Naive thymus-derived CD4-positive, alpha-beta T cell (primary cell): ENCODE results near the gene ELP4. TPM values are rescaled to one million over a fixed set of nuclear protein-coding genes. Genes with fewer than 3 reads are reported as not detected.
"Not testable (repeated sequence)": the region's sequence is repeated elsewhere in the genome, so short reads cannot be mapped to it uniquely, and the experiment has no call there.

Experiments
- ATAC-seq: fragments of 150-1000 bp; cut with Tn5 transposase; 2 replicates; pipeline ENCODE4 v1.10.0; 2021; ENCODE audit warnings: mild to moderate bottlenecking, moderate library complexity
- CTCF ChIA-PET: fragments of 350-600 bp; sonication (Branson Sonifier 250); formaldehyde crosslinking; loops from one replicate; lab custom pipeline; 2021; ENCODE audit warnings: antibody characterized with exemption; lab: Charles Lee
- POLR2A ChIA-PET: fragments of 350-600 bp; sonication (Branson Sonifier 250); formaldehyde crosslinking; loops from one replicate; lab custom pipeline; 2021; ENCODE audit warnings: antibody characterized with exemption, inconsistent platforms; lab: Charles Lee
- DNase-seq, 9 donors: peaks; one replicate each; pipeline versions ENCODE4 v3.0.0 to v3.0.0-alpha.2; 2020 to 2022; ENCODE audit warnings: mixed read lengths in 1 of 9
- H3K27ac ChIP-seq: one replicate; pipeline ENCODE4 v1.7.0; 2013; ENCODE audit warnings: mild to moderate bottlenecking, low read depth, low read length, moderate library complexity
- H3K27me3 ChIP-seq, 2 donors: one replicate each; pipeline ENCODE4 v1.7.0; 2013; ENCODE audit warnings: low read length in 2 of 2, mild to moderate bottlenecking in 2 of 2, moderate library complexity in 2 of 2; ENCODE audit not compliant: control insufficient read depth in 2 of 2, insufficient read depth in 2 of 2
- H3K36me3 ChIP-seq, 3 experiments: 1 replicate in 2 of 3; 2 replicates in 1 of 3; pipeline ENCODE4 v1.7.0; 2013; ENCODE audit warnings: low read length in 3 of 3, mild to moderate bottlenecking in 3 of 3, moderate library complexity in 1 of 3; ENCODE audit not compliant: insufficient read depth in 3 of 3, control insufficient read depth in 2 of 3
- H3K4me1 ChIP-seq, 2 donors: one replicate each; pipeline ENCODE4 v1.7.0; 2013; ENCODE audit warnings: low read length in 2 of 2, mild to moderate bottlenecking in 2 of 2, moderate library complexity in 1 of 2; ENCODE audit not compliant: control insufficient read depth in 2 of 2, insufficient read depth in 2 of 2
- H3K4me3 ChIP-seq: 2 replicates; pipeline ENCODE4 v1.7.0; 2013; ENCODE audit warnings: mild to moderate bottlenecking, low read length
- H3K9me3 ChIP-seq, 3 experiments: 1 replicate in 2 of 3; 2 replicates in 1 of 3; pipeline ENCODE4 v1.7.0; 2013; ENCODE audit warnings: low read length in 3 of 3; ENCODE audit not compliant: control insufficient read depth in 2 of 3
- H3K27ac Mint-ChIP-seq, 9 donors: one replicate each; pipeline ENCODE4 v1.8.0; 2020 to 2022; ENCODE audit warnings: mixed read lengths in 9 of 9, mild to moderate bottlenecking in 8 of 9, moderate library complexity in 5 of 9, inconsistent platforms in 2 of 9
- H3K27me3 Mint-ChIP-seq, 5 donors: one replicate each; pipeline ENCODE4 v1.8.0; 2021 to 2022; ENCODE audit warnings: mixed read lengths in 5 of 5, mild to moderate bottlenecking in 1 of 5
- H3K36me3 Mint-ChIP-seq, 5 donors: one replicate each; pipeline ENCODE4 v1.8.0; 2020 to 2022; ENCODE audit warnings: mixed read lengths in 5 of 5, mild to moderate bottlenecking in 3 of 5, inconsistent platforms in 1 of 5
- H3K4me1 Mint-ChIP-seq, 7 donors: one replicate each; pipeline ENCODE4 v1.8.0; 2020 to 2022; ENCODE audit warnings: mixed read lengths in 7 of 7, mild to moderate bottlenecking in 3 of 7, inconsistent platforms in 1 of 7
- H3K4me3 Mint-ChIP-seq, 10 donors: one replicate each; pipeline ENCODE4 v1.8.0; 2020 to 2022; ENCODE audit warnings: mild to moderate bottlenecking in 10 of 10, mixed read lengths in 10 of 10, moderate library complexity in 6 of 10, inconsistent platforms in 2 of 10
- H3K9me3 Mint-ChIP-seq, 11 donors: one replicate each; pipeline ENCODE4 v1.8.0; 2020 to 2022; ENCODE audit warnings: mixed read lengths in 11 of 11, mild to moderate bottlenecking in 4 of 11, inconsistent platforms in 1 of 11, moderate library complexity in 1 of 11
- intact Hi-C, 2 donors: fragments of 100-400 bp; cut with micrococcal nuclease; formaldehyde crosslinking; loops; one replicate each; pipeline ENCODE4 v1.15.1; 2023
- polyA plus RNA-seq, 2 donors: library from polyadenylated mRNA; unstranded; fragments of 300-500 nt; fragmentation: Illumina TruSeq; gene quantifications; one replicate each; pipeline ENCODE4 v1.2.3, GENCODE V29; 2021
- total RNA-seq, 6 experiments: library from RNA in 5 of 6; stranded (reverse) in 5 of 6; gene quantifications; 1 replicate in 5 of 6; 2 replicates in 1 of 6; pipeline ENCODE4 v1.2.3 and lab custom pipeline; 2021 to 2026

Gene ELP4
- total and polyA plus RNA-seq, 7 experiments from 2014 or later: 16.8 to 23.5 (median 21.2) TPM

GRCh38 chr11:31480930-31481329 lies 28.6 kb upstream of the ELP4 start:
- Mint-ChIP-seq H3K36me3 (peaks cover 0 to 8% (median 0%) of the 10 kb centered on the region in 5 donors), H3K4me3 (no peak overlapping the region), H3K27ac (no peak overlapping the region), H3K4me1 (peaks cover 0 to 24% (median 5%) of the 10 kb centered on the region in 7 donors), H3K27me3 (no peaks in the 10 kb centered on the region), H3K9me3 (no peaks in the 10 kb centered on the region)
- no peak for ATAC-seq
- H3K9me3 ChIP-seq: no peaks in the 10 kb centered on the region
- no peak for DNase-seq
- CTCF ChIA-PET: no interaction called here
- H3K27me3 ChIP-seq: no peaks in the 10 kb centered on the region
- no peak overlapping the region for H3K4me3 ChIP-seq
- POLR2A ChIA-PET: no interaction called here
- H3K36me3 ChIP-seq: no peaks in the 10 kb centered on the region
- no peak overlapping the region for H3K27ac ChIP-seq
- intact Hi-C loops: loop anchor here in 1 of 2 donors (10.0 kb wide), 1 partner anchor 334 kb away; the partner anchor contains the start of gene PAX6
- H3K4me1 ChIP-seq: no peaks in the 10 kb centered on the region

GRCh38 chr11:31484497-31484896 lies 25.1 kb upstream of the ELP4 start:
- Mint-ChIP-seq H3K27ac (no peak overlapping the region), H3K4me3 (no peak overlapping the region), H3K36me3 (peaks cover 0 to 7% (median 3%) of the 10 kb centered on the region in 5 donors), H3K27me3 (no peaks in the 10 kb centered on the region), H3K9me3 (no peaks in the 10 kb centered on the region), H3K4me1 (peaks cover 0 to 34% (median 19%) of the 10 kb centered on the region in 7 donors)
- DNase-seq: no peak
- intact Hi-C loops: loop anchor here in 1 of 2 donors (10.0 kb wide), 1 partner anchor 330 kb away; the partner anchor contains the start of gene PAX6
- ChIA-PET POLR2A (interaction anchor here (0.6 kb wide), 1 partner anchor 103 kb away, joined by 3 read pairs; no protein-coding TSS in a partner anchor), CTCF (no interaction called here)
- H3K4me3 ChIP-seq: no peak overlapping the region
- H3K9me3 ChIP-seq: no peaks in the 10 kb centered on the region
- H3K27me3 ChIP-seq: no peaks in the 10 kb centered on the region
- no peak overlapping the region for H3K27ac ChIP-seq
- H3K36me3 ChIP-seq: no peaks in the 10 kb centered on the region
- no peaks in the 10 kb centered on the region for H3K4me1 ChIP-seq
- ATAC-seq: no peak

GRCh38 chr11:31487848-31488247 lies 21.7 kb upstream of the ELP4 start:
- Histone ChIP-seq H3K4me1 (no peaks in the 10 kb centered on the region), H3K27me3 (no peaks in the 10 kb centered on the region), H3K9me3 (no peaks in the 10 kb centered on the region), H3K27ac (no peak overlapping the region), H3K36me3 (peaks cover 0 to 3% (median 0%) of the 10 kb centered on the region in 3 experiments), H3K4me3 (no peak overlapping the region)
- intact Hi-C loops: loop anchor here (1.0 to 10.0 kb wide), 5 partner anchors 327 to 689 kb away; partner anchors contain the start of gene PAX6 (in 1 of the 2)
- ATAC-seq: peak; percentile 32
- Mint-ChIP-seq H3K4me3 (no peak overlapping the region), H3K9me3 (peaks cover 0 to 2% (median 0%) of the 10 kb centered on the region in 11 donors), H3K4me1 (peaks cover 6 to 46% (median 40%) of the 10 kb centered on the region in 7 donors), H3K27me3 (no peaks in the 10 kb centered on the region), H3K27ac (no peak overlapping the region), H3K36me3 (peaks cover 4 to 24% (median 11%) of the 10 kb centered on the region in 5 donors)
- ChIA-PET CTCF (no interaction called here), POLR2A (no interaction called here)
- DNase-seq: peak in 4 of 9 donors; percentile 10 to 26 (median 15)

GRCh38 chr11:31492320-31492913 lies 17.1 kb upstream of the ELP4 start:
- ATAC-seq: no peak
- POLR2A ChIA-PET: no interaction called here
- intact Hi-C loops: loop anchor here in 1 of 2 donors (5.0 kb wide), 1 partner anchor 515 kb away; no protein-coding TSS in a partner anchor

GRCh38 chr11:31493235-31493634 lies 16.3 kb upstream of the ELP4 start:
- no peaks in the 10 kb centered on the region for H3K27me3 ChIP-seq
- Mint-ChIP-seq H3K4me3 (no peak overlapping the region), H3K27me3 (no peaks in the 10 kb centered on the region), H3K36me3 (peaks cover 8 to 47% (median 36%) of the 10 kb centered on the region in 5 donors), H3K9me3 (peaks cover 0 to 18% (median 0%) of the 10 kb centered on the region in 11 donors), H3K4me1 (peaks cover 6 to 60% (median 45%) of the 10 kb centered on the region in 7 donors), H3K27ac (no peak overlapping the region)
- no peak overlapping the region for H3K4me3 ChIP-seq
- CTCF ChIA-PET: interaction anchor here (0.5 kb wide), 1 partner anchor 309 kb away, joined by 4 read pairs; no protein-coding TSS in a partner anchor
- H3K27ac ChIP-seq: no peak overlapping the region
- ATAC-seq (no peak), DNase-seq (no peak)
- POLR2A ChIA-PET: no interaction called here
- no peaks in the 10 kb centered on the region for H3K4me1 ChIP-seq
- peaks cover 0 to 3% (median 0%) of the 10 kb centered on the region in 3 experiments for H3K36me3 ChIP-seq
- no peaks in the 10 kb centered on the region for H3K9me3 ChIP-seq
- intact Hi-C loops: loop anchor here in 1 of 2 donors (5.0 kb wide), 1 partner anchor 514 kb away; no protein-coding TSS in a partner anchor

More at GRCh38 chr11:31492320-31492913, 17.1 kb upstream of the ELP4 start:
- Histone ChIP-seq H3K36me3 (peaks cover 0 to 3% (median 0%) of the 10 kb centered on the region in 3 experiments), H3K9me3 (no peaks in the 10 kb centered on the region), H3K4me1 (no peaks in the 10 kb centered on the region), H3K27ac (no peak overlapping the region), H3K27me3 (no peaks in the 10 kb centered on the region), H3K4me3 (no peak overlapping the region)
- Mint-ChIP-seq H3K4me3 (no peak overlapping the region), H3K4me1 (peaks cover 6 to 65% (median 51%) of the 10 kb centered on the region in 7 donors), H3K36me3 (peaks cover 8 to 48% (median 36%) of the 10 kb centered on the region in 5 donors), H3K27me3 (no peaks in the 10 kb centered on the region), H3K9me3 (peaks cover 0 to 18% (median 0%) of the 10 kb centered on the region in 11 donors), H3K27ac (peak overlapping the region in 1 of 9 donors; percentile 33)
- CTCF ChIA-PET: interaction anchor here (0.5 to 0.6 kb wide), 2 partner anchors 137 to 237 kb away, joined by 3 to 5 read pairs; no protein-coding TSS in a partner anchor
- DNase-seq: no peak

- H3K27ac Mint-ChIP-seq, H3K4me1 ChIP-seq, H3K27ac ChIP-seq, H3K9me3 ChIP-seq, ATAC-seq, H3K27me3 Mint-ChIP-seq, DNase-seq, H3K4me3 ChIP-seq, H3K27me3 ChIP-seq, POLR2A ChIA-PET, H3K36me3 ChIP-seq: not testable (repeated sequence)
- Mint-ChIP-seq H3K4me3 (peak overlapping the region in 1 of 10 donors; percentile 63), H3K4me1 (peaks cover 8 to 64% (median 47%) of the 10 kb centered on the region in 7 donors), H3K36me3 (peaks cover 8 to 53% (median 41%) of the 10 kb centered on the region in 5 donors), H3K9me3 (peaks cover 0 to 18% (median 0%) of the 10 kb centered on the region in 11 donors)
- intact Hi-C loops: loop anchor here in 1 of 2 donors (5.0 kb wide), 1 partner anchor 514 kb away; no protein-coding TSS in a partner anchor
- CTCF ChIA-PET: interaction anchor here (0.5 kb wide), 1 partner anchor 310 kb away, joined by 4 read pairs; no protein-coding TSS in a partner anchor
Measured at GRCh38 chr11:31493762-31494161, 15.8 kb upstream of the ELP4 start.
